Liver (tissue), 9 donors: Measurements from ENCODE around the gene KLK10. TPM values are rescaled to one million over a fixed set of nuclear protein-coding genes. Genes with fewer than 3 reads are reported as not detected.

Experiments used
- DNase-seq: peaks from one replicate; pipeline ENCODE4 v3.0.0-alpha.2; 2017; ENCODE audit warnings: low spot score
- H3K27ac ChIP-seq, 2 donors: one replicate each; pipeline ENCODE4 v1.7.0; 2013; ENCODE audit warnings: inconsistent platforms in 2 of 2, low read length in 2 of 2, control low read depth in 1 of 2, low read depth in 1 of 2, mild to moderate bottlenecking in 1 of 2
- H3K27me3 ChIP-seq, 4 donors: one replicate each; pipeline versions ENCODE4 v1.6.1 to v1.7.0; 2013; ENCODE audit warnings: low read length in 3 of 4, inconsistent platforms in 1 of 4, mild to moderate bottlenecking in 1 of 4, moderate library complexity in 1 of 4; ENCODE audit not compliant: control insufficient read depth in 4 of 4, insufficient read depth in 4 of 4
- H3K36me3 ChIP-seq, 4 donors: one replicate each; pipeline versions ENCODE4 v1.6.1 to v1.7.0; 2013; ENCODE audit warnings: low read length in 3 of 4, mild to moderate bottlenecking in 3 of 4, low read depth in 1 of 4, moderate library complexity in 1 of 4; ENCODE audit not compliant: control insufficient read depth in 4 of 4, insufficient read depth in 3 of 4
- H3K4me1 ChIP-seq, 4 donors: one replicate each; pipeline versions ENCODE4 v1.6.1 to v1.7.0; 2013; ENCODE audit warnings: low read length in 3 of 4, mild to moderate bottlenecking in 3 of 4, moderate library complexity in 1 of 4; ENCODE audit not compliant: control insufficient read depth in 4 of 4, insufficient read depth in 4 of 4
- H3K4me3 ChIP-seq, 3 donors: one replicate each; pipeline versions ENCODE4 v1.6.1 to v1.7.0; 2013; ENCODE audit warnings: low read length in 3 of 3, control low read depth in 1 of 3, low read depth in 1 of 3, mild to moderate bottlenecking in 1 of 3
- H3K9ac ChIP-seq, 2 donors: one replicate each; pipeline ENCODE4 v1.7.0; 2013; ENCODE audit warnings: low read length in 2 of 2, mild to moderate bottlenecking in 2 of 2, moderate library complexity in 2 of 2, control low read depth in 1 of 2, low read depth in 1 of 2
- H3K9me3 ChIP-seq, 4 donors: one replicate each; pipeline versions ENCODE4 v1.6.1 to v1.7.0; 2013; ENCODE audit warnings: low read length in 3 of 4; ENCODE audit not compliant: control insufficient read depth in 4 of 4
- CTCF ChIP-seq: fragments of 150-350 bp; IDR thresholded peaks from 2 replicates; pipeline ENCODE4 v1.5.1; 2017; ENCODE audit warnings: improper control_type of control experiment, low read depth, low read length; ENCODE audit not compliant: missing input control
- EGR1 ChIP-seq, 2 donors: IDR thresholded peaks; 2 replicates each; pipeline ENCODE4 v1.6.1; 2016 to 2018; ENCODE audit warnings: antibody characterized with exemption in 2 of 2, low read depth in 2 of 2
- FOXA1 ChIP-seq: IDR thresholded peaks from 2 replicates; pipeline ENCODE4 v1.6.1; 2016; ENCODE audit warnings: antibody characterized with exemption
- FOXA2 ChIP-seq: IDR thresholded peaks from 2 replicates; pipeline ENCODE4 v1.6.1; 2016; ENCODE audit warnings: antibody characterized with exemption
- GABPA ChIP-seq, 2 donors: IDR thresholded peaks in 1 of 2; conservative IDR thresholded peaks in 1 of 2; 2 replicates each; pipeline ENCODE4 v1.6.1; 2016; ENCODE audit warnings: antibody characterized with exemption in 2 of 2, mild to moderate bottlenecking in 1 of 2, moderate library complexity in 1 of 2
- HNF4A ChIP-seq, 2 donors: conservative IDR thresholded peaks; 2 replicates each; pipeline ENCODE4 v1.6.1; 2016; ENCODE audit warnings: antibody characterized with exemption in 2 of 2, mild to moderate bottlenecking in 2 of 2
- HNF4G ChIP-seq: IDR thresholded peaks from 2 replicates; pipeline ENCODE4 v1.6.1; 2016; ENCODE audit warnings: antibody characterized with exemption
- RAD21 ChIP-seq, 2 donors: IDR thresholded peaks; 2 replicates each; pipeline ENCODE4 v1.6.1; 2016; ENCODE audit warnings: antibody characterized with exemption in 2 of 2, mild to moderate bottlenecking in 2 of 2
- RXRA ChIP-seq, 2 donors: IDR thresholded peaks; 2 replicates each; pipeline ENCODE4 v1.6.1; 2017 to 2018; ENCODE audit warnings: antibody characterized with exemption in 2 of 2, mild to moderate bottlenecking in 1 of 2
- SP1 ChIP-seq: IDR thresholded peaks from 2 replicates; pipeline ENCODE4 v1.6.1; 2018; ENCODE audit warnings: antibody characterized with exemption, mild to moderate bottlenecking
- TAF1 ChIP-seq: conservative IDR thresholded peaks from 2 replicates; pipeline ENCODE4 v1.6.1; 2016; ENCODE audit warnings: antibody characterized with exemption, mild to moderate bottlenecking
- YY1 ChIP-seq: IDR thresholded peaks from 2 replicates; pipeline ENCODE4 v1.6.1; 2016; ENCODE audit warnings: antibody characterized with exemption, mild to moderate bottlenecking
- WGBS: extraction: QIAGEN DNeasy Blood & Tissue Kit; methylation state at CpG from one replicate; pipeline ENCODE4 v1.1.7; 2013; 5-methylcytosine and 5-hydroxymethylcytosine counted together
- polyA plus RNA-seq, 2 donors: library from polyadenylated mRNA; stranded (reverse) in 1 of 2; unstranded in 1 of 2; fragments of 200-250 nt in 1 of 2; fragments of >200 nt in 1 of 2; fragmentation: Nextera tagmentation in 1 of 2; extraction: Ambion mirVana in 1 of 2; gene quantifications; one replicate each; pipeline versions ENCODE4 v1.2.1 to v1.2.3, GENCODE V29; 2013 to 2015
- total RNA-seq, 2 donors: library from RNA; depleted of rRNA; stranded (reverse); fragments of >200 nt; gene quantifications; one replicate each; pipeline ENCODE4 v1.2.3, GENCODE V29; 2014
- TF ChIP-seq, protein P1 (sequence below): IDR thresholded peaks from 2 replicates; pipeline ENCODE4 v1.6.1; 2016; ENCODE audit warnings: antibody characterized with exemption
- TF ChIP-seq, protein P2 (sequence below): IDR thresholded peaks from 2 replicates; pipeline ENCODE4 v1.6.1; 2016; ENCODE audit warnings: antibody characterized with exemption
- TF ChIP-seq, protein P3 (sequence below): IDR thresholded peaks from 2 replicates; pipeline ENCODE4 v1.6.1; 2016; ENCODE audit warnings: antibody characterized with exemption, mild to moderate bottlenecking
- donor health status: healthy.
- donor health status: healthy.
- donor health status: healthy.
- donor health status: healthy.
- donor health status: healthy.

KLK10 gene
- total and polyA plus RNA-seq, 4 donors: 0.06 TPM; not detected in 3

GRCh38 chr19:51018745-51019543, 565 bp downstream of the KLK10 start:
- peaks cover 0 to 4% (median 3%) of the 10 kb centered on the region in 4 donors for H3K27me3 ChIP-seq

DNA sequence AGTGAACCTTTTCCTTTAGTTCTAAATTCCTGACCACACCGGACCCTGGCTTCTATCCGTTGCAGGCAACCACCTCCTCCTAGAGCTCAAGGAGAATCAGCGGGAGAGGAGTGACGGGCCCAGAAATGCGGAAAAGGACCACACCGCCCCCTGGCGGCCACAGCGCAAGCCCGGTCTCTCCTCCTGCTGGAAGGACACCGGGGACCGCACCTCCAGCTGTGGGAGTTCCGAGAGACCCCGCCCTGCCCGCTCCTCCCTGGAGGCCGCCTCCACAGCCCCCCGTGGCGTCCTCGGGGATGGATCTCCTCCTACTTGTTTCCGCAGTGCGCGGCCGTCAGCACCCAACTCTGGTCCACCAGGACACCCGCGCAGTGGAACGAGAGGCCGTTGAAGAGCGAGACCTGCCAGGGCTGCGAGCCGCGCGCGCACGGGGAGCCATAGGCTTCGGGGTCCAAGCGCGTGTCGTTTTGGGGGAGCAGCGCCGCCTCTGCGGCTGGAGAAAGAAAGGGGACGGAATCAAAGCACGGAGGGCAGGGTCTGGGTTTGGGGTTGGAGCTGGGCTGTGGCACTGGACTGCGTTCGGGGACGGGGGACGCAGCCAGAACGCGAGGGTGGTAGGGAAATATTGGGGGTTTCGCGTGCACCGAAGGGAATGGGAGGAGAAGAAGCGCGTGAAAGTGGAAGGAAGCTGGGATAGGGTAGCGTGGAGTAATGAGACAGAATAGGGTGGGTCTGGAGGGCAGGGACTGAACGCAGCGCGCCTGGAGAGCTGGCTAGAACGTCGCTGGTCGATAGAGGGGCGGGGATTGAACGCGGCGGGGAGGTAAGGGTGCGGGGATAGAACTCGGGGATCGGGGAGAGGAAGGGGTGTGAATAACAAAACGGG, 2.5 kb downstream of the KLK10 start:
- no peak overlapping the region for H3K4me3 ChIP-seq
- H3K27ac ChIP-seq: no peak overlapping the region
- TF ChIP-seq RXRA (IDR thresholded peaks at IDR 0.05) (no peak), SP1 (no peak), HNF4G (no peak), TAF1 (no peak), EGR1 (IDR thresholded peaks at IDR 0.05; ENCODE audit: low read depth in 2 of 2) (no peak), CTCF (peak; percentile 42), HNF4A (conservative IDR thresholded peaks at IDR 0.05) (no peak), YY1 (no peak), RAD21 (IDR thresholded peaks at IDR 0.05) (peak in 1 of 2 donors; percentile 19), GABPA (IDR thresholded peaks at IDR 0.05 in 1 of 2, conservative IDR thresholded peaks at IDR 0.05 in 1 of 2) (no peak), FOXA1 (no peak)
- TF ChIP-seq, protein P1, sequence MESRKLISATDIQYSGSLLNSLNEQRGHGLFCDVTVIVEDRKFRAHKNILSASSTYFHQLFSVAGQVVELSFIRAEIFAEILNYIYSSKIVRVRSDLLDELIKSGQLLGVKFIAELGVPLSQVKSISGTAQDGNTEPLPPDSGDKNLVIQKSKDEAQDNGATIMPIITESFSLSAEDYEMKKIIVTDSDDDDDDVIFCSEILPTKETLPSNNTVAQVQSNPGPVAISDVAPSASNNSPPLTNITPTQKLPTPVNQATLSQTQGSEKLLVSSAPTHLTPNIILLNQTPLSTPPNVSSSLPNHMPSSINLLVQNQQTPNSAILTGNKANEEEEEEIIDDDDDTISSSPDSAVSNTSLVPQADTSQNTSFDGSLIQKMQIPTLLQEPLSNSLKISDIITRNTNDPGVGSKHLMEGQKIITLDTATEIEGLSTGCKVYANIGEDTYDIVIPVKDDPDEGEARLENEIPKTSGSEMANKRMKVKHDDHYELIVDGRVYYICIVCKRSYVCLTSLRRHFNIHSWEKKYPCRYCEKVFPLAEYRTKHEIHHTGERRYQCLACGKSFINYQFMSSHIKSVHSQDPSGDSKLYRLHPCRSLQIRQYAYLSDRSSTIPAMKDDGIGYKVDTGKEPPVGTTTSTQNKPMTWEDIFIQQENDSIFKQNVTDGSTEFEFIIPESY: no peak
- TF ChIP-seq, protein P2, sequence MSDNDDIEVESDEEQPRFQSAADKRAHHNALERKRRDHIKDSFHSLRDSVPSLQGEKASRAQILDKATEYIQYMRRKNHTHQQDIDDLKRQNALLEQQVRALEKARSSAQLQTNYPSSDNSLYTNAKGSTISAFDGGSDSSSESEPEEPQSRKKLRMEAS: no peak
- TF ChIP-seq, protein P3, sequence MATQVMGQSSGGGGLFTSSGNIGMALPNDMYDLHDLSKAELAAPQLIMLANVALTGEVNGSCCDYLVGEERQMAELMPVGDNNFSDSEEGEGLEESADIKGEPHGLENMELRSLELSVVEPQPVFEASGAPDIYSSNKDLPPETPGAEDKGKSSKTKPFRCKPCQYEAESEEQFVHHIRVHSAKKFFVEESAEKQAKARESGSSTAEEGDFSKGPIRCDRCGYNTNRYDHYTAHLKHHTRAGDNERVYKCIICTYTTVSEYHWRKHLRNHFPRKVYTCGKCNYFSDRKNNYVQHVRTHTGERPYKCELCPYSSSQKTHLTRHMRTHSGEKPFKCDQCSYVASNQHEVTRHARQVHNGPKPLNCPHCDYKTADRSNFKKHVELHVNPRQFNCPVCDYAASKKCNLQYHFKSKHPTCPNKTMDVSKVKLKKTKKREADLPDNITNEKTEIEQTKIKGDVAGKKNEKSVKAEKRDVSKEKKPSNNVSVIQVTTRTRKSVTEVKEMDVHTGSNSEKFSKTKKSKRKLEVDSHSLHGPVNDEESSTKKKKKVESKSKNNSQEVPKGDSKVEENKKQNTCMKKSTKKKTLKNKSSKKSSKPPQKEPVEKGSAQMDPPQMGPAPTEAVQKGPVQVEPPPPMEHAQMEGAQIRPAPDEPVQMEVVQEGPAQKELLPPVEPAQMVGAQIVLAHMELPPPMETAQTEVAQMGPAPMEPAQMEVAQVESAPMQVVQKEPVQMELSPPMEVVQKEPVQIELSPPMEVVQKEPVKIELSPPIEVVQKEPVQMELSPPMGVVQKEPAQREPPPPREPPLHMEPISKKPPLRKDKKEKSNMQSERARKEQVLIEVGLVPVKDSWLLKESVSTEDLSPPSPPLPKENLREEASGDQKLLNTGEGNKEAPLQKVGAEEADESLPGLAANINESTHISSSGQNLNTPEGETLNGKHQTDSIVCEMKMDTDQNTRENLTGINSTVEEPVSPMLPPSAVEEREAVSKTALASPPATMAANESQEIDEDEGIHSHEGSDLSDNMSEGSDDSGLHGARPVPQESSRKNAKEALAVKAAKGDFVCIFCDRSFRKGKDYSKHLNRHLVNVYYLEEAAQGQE: no peak
- H3K9ac ChIP-seq: no peak overlapping the region
- peaks cover 0 to 4% (median 3%) of the 10 kb centered on the region in 4 donors for H3K27me3 ChIP-seq
- H3K36me3 ChIP-seq: no peaks in the 10 kb centered on the region
- peak; percentile 64 for DNase-seq
- H3K9me3 ChIP-seq: no peaks in the 10 kb centered on the region
- peaks cover 0 to 13% (median 5%) of the 10 kb centered on the region in 4 donors for H3K4me1 ChIP-seq
- 3% methylated on average over 68 of the region's 68 CpGs for WGBS

More at GRCh38 chr19:51018745-51019543, 565 bp downstream of the KLK10 start:
- Histone ChIP-seq H3K4me1 (peaks cover 0 to 13% (median 5%) of the 10 kb centered on the region in 4 donors), H3K27ac (no peak overlapping the region), H3K9me3 (no peaks in the 10 kb centered on the region), H3K36me3 (no peaks in the 10 kb centered on the region), H3K9ac (no peak overlapping the region), H3K4me3 (peak overlapping the region in 1 of 3 donors; percentile 27)
- TF ChIP-seq, protein P1: no peak
- TF ChIP-seq HNF4A (conservative IDR thresholded peaks at IDR 0.05) (no peak), FOXA1 (no peak), RXRA (IDR thresholded peaks at IDR 0.05) (no peak), FOXA2 (no peak)
- no peak for DNase-seq
- WGBS: 3% methylated on average over 68 of the region's 68 CpGs
